Caco-2 (cell line): Measurements from ENCODE around the gene TSNAX. TPM values are rescaled to one million over a fixed set of nuclear protein-coding genes. Genes with fewer than 3 reads are reported as not detected.

ENCODE experiments used
- BruUV-seq: library from RNA; stranded (reverse); fragments of 400-500 nt; replicated peaks from 2 replicates; lab custom pipeline; 2021; lab: Mats Ljungman, UMichigan
- CTCF ChIA-PET: fragments of 300-600 bp; sonication (Branson Sonifier 250); formaldehyde crosslinking; loops from one replicate; lab custom pipeline; 2022; ENCODE audit warnings: antibody characterized with exemption; lab: Charles Lee
- POLR2A ChIA-PET: fragments of 300-600 bp; sonication (Branson Sonifier 250); formaldehyde crosslinking; loops from one replicate; lab custom pipeline; 2022; ENCODE audit warnings: antibody characterized with exemption; lab: Charles Lee
- DNase-seq, 2 experiments: peaks; one replicate each; pipeline versions ENCODE4 v3.0.0 to v3.0.0-alpha.2; 2020 to 2022
- H3K27me3 ChIP-seq: replicated peaks from 2 replicates; pipeline ENCODE4 v1.6.0; 2011; ENCODE audit warnings: low read length; ENCODE audit not compliant: control insufficient read depth, insufficient read depth
- H3K36me3 ChIP-seq: 2 replicates; pipeline ENCODE4 v1.5.1; 2011; ENCODE audit warnings: low read length; ENCODE audit not compliant: control insufficient read depth, insufficient read depth
- H3K4me1 ChIP-seq: fragments of 250-450 bp; sonication (Bioruptor Pico); 2 replicates; pipeline ENCODE4 v1.5.1; 2020; ENCODE audit warnings: mild to moderate bottlenecking
- H3K4me3 ChIP-seq: 2 replicates; pipeline ENCODE4 v1.5.1; 2011; ENCODE audit warnings: low read depth, mild to moderate bottlenecking, control low read depth, low read length
- H3K9me3 ChIP-seq: fragments of 250-450 bp; sonication (Bioruptor Pico); 2 replicates; pipeline ENCODE4 v1.5.1; 2020; ENCODE audit warnings: mild to moderate bottlenecking, moderate library complexity
- H3K27ac Mint-ChIP-seq: one replicate; pipeline ENCODE4 v1.8.0; 2022; ENCODE audit warnings: mixed read lengths; ENCODE audit not compliant: unreplicated experiment
- H3K27me3 Mint-ChIP-seq: one replicate; pipeline ENCODE4 v1.8.0; 2022; ENCODE audit warnings: mixed read lengths; ENCODE audit not compliant: insufficient read depth, unreplicated experiment
- H3K36me3 Mint-ChIP-seq: one replicate; pipeline ENCODE4 v1.8.0; 2022; ENCODE audit warnings: mild to moderate bottlenecking, mixed read lengths; ENCODE audit not compliant: insufficient read depth, unreplicated experiment
- H3K4me1 Mint-ChIP-seq: one replicate; pipeline ENCODE4 v1.8.0; 2022; ENCODE audit warnings: low read depth, mixed read lengths; ENCODE audit not compliant: unreplicated experiment
- H3K4me3 Mint-ChIP-seq: one replicate; pipeline ENCODE4 v1.8.0; 2022; ENCODE audit warnings: mild to moderate bottlenecking, moderate library complexity, mixed read lengths; ENCODE audit not compliant: unreplicated experiment
- H3K9me3 Mint-ChIP-seq: one replicate; pipeline ENCODE4 v1.8.0; 2022; ENCODE audit warnings: mixed read lengths; ENCODE audit not compliant: unreplicated experiment
- intact Hi-C: fragments of 100-400 bp; cut with micrococcal nuclease; formaldehyde crosslinking; loops from one replicate; pipeline ENCODE4 v1.10.0; 2022; ENCODE audit not compliant: unreplicated experiment
- total RNA-seq: library from RNA; stranded (reverse); gene quantifications from 2 replicates; pipeline ENCODE4 v1.2.3, GENCODE V29; 2022
- TF ChIP-seq, protein P1 (sequence below), 2 experiments: fragments of 200-600 bp in 1 of 2; IDR thresholded peaks; 1 replicate in 1 of 2; 2 replicates in 1 of 2; pipeline versions ENCODE4 v1.5.1 to v1.8.0; 2011 to 2022; ENCODE audit warnings: antibody characterized with exemption in 1 of 2, control low read depth in 1 of 2, inconsistent platforms in 1 of 2, low read depth in 1 of 2, low read length in 1 of 2, mild to moderate bottlenecking in 1 of 2, moderate library complexity in 1 of 2; ENCODE audit not compliant: insufficient read depth in 1 of 2, severe bottlenecking in 1 of 2, unreplicated experiment in 1 of 2

Gene TSNAX
- total RNA-seq, 1 experiment from 2014 or later, result 39.0 TPM

DNA sequence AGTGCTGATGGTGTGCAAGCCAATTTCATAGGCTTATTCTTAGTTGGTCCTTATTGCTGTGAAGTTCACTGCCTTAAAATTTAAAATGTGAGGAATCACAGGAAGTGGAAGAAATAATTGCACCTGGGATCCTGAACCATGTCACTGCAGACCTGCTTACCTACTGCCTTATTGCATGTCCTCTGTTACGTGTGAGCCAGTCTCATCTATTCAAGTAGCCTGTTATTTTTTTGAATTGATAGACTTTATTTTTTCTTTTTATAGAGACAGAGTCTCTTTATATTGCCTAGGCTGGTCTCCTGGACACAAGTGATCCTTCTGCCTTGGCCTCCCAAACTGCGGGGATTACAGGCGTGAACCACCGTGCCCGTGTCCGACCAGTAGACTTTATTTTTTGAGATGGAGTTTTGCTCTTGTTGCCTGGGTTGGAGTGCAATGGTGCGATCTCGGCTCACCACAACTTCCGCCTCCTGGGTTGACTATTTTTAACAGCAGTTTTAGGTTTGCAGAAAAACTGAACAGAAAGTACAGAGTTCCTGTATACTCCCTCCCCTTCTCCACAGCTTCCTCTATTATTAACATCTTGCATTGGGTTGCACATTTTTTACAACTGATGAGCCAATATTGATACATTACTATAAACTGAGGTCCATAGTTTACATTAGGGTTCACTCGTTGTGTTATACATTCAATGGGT is 84.1 kb downstream of the TSNAX start:
- CTCF ChIA-PET, result no interaction called here
- no peaks in the 10 kb centered on the region for H3K9me3 ChIP-seq
- no peaks in the 10 kb centered on the region; the same call in 1 of the 2 replicates for H3K27me3 ChIP-seq
- POLR2A ChIA-PET, result no interaction called here
- Mint-ChIP-seq H3K9me3 (peaks cover 10% of the 10 kb centered on the region), H3K27me3 (peaks cover 11% of the 10 kb centered on the region), H3K36me3 (no peaks in the 10 kb centered on the region), H3K4me3 (no peak overlapping the region), H3K27ac (no peak overlapping the region), H3K4me1 (no peaks in the 10 kb centered on the region)
- H3K36me3 ChIP-seq, result no peaks in the 10 kb centered on the region
- DNase-seq, result no peak
- no peak overlapping the region for H3K4me3 ChIP-seq
- TF ChIP-seq, protein P1, sequence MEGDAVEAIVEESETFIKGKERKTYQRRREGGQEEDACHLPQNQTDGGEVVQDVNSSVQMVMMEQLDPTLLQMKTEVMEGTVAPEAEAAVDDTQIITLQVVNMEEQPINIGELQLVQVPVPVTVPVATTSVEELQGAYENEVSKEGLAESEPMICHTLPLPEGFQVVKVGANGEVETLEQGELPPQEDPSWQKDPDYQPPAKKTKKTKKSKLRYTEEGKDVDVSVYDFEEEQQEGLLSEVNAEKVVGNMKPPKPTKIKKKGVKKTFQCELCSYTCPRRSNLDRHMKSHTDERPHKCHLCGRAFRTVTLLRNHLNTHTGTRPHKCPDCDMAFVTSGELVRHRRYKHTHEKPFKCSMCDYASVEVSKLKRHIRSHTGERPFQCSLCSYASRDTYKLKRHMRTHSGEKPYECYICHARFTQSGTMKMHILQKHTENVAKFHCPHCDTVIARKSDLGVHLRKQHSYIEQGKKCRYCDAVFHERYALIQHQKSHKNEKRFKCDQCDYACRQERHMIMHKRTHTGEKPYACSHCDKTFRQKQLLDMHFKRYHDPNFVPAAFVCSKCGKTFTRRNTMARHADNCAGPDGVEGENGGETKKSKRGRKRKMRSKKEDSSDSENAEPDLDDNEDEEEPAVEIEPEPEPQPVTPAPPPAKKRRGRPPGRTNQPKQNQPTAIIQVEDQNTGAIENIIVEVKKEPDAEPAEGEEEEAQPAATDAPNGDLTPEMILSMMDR (IDR thresholded peaks at IDR 0.05; ENCODE audit: insufficient read depth in 1 of 2, low read depth in 1 of 2, low read length in 1 of 2, severe bottlenecking in 1 of 2, unreplicated experiment in 1 of 2), result no peak
- no TSS peak for BruUV-seq
- intact Hi-C loops, result no loop called here
- H3K4me1 ChIP-seq, result no peaks in the 10 kb centered on the region

DNA sequence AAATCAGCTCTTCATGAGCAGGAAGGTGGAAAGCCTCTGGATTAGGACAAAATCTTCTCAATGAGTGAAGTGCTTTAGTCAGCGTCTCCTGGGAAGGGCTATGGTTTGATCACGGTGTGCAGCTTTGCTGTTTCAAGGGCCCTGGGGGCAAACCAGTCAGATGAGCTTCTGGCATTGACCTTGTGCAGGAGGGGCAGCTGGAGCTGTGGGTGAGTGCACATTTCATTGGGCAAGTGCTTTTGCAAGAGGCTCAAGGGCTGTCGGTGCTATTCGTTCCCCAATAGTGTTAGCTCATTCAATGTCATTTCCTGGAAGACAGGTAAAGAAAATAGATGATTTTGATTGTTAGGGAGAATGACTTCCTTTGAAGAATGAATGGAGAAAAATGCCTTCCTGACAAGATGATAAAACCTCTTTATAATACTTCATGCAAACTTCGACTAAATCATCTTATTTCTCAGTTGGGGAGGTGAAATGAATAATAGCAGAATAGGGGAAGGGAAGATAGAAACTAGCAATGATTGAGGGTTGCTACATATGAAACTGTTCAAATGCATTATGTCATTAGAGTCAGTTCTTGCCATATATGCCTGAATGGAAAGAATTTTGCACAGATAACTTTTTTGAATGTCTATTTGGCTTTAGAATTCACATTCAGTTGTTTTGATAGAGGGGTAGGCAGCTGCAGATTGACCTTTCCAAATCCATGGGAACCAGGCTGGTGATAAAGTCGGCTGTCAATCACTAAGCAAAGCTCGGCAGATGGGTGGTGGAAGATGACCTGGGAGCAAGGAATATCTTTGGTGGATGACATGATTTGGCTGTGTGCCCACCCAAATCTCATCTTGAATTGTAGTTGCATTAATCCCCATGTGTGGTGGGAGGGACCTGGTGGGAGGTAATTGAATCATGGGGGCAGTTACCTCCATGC is 85.2 kb downstream of the TSNAX start:
- no TSS peak for BruUV-seq
- Mint-ChIP-seq H3K4me3 (no peak overlapping the region), H3K27me3 (peaks cover 11% of the 10 kb centered on the region), H3K27ac (no peak overlapping the region), H3K36me3 (no peaks in the 10 kb centered on the region), H3K9me3 (peaks cover 10% of the 10 kb centered on the region), H3K4me1 (no peaks in the 10 kb centered on the region)
- no peak for DNase-seq
- intact Hi-C loops, result no loop called here
- H3K4me3 ChIP-seq, result no peak overlapping the region
- ChIA-PET POLR2A (no interaction called here), CTCF (no interaction called here)
- no peaks in the 10 kb centered on the region for H3K36me3 ChIP-seq
- H3K27me3 ChIP-seq, result no peaks in the 10 kb centered on the region; the same call in 1 of the 2 replicates
- TF ChIP-seq, protein P1 (IDR thresholded peaks at IDR 0.05; ENCODE audit: insufficient read depth in 1 of 2, low read depth in 1 of 2, low read length in 1 of 2, severe bottlenecking in 1 of 2, unreplicated experiment in 1 of 2), result no peak
- H3K9me3 ChIP-seq, result no peaks in the 10 kb centered on the region
- no peaks in the 10 kb centered on the region for H3K4me1 ChIP-seq

Other genes with a start within 250 kb of the TSNAX start
- gene EXOC8, start 190.8 kb upstream of the TSNAX start, total RNA-seq, result 17.2 and 18.3 TPM in 2 replicates
- 21.3 and 24.9 TPM in 2 replicates for gene SPRTN, start 190.4 kb upstream of the TSNAX start, total RNA-seq
- 26.7 and 31.1 TPM in 2 replicates for gene EGLN1, start 106.4 kb upstream of the TSNAX start, total RNA-seq
- gene DISC1, start 98.1 kb downstream of the TSNAX start, total RNA-seq, result 13.5 TPM in 2 replicates